ENCODE results near the gene UMODL1. TPM values are rescaled to one million over a fixed set of nuclear protein-coding genes. Genes with fewer than 3 reads are reported as not detected.

Gene UMODL1
- total and polyA plus RNA-seq, 2 of the 13 experiments (the other 11 are each of a cell fraction or from before 2014, with no cell fraction given) = not detected

- TF ChIP-seq TEAD3 (CRISPR knock-in tag; optimal IDR thresholded peaks at IDR 0.05; ENCODE audit: borderline replicate concordance) = peak; percentile 30
- TF ChIP-seq TRIM24 (CRISPR knock-in tag; IDR thresholded peaks at IDR 0.05) = peak; percentile 53; the same call in 1 of the 2 replicates
- TF ChIP-seq XBP1 (CRISPR knock-in tag; IDR thresholded peaks at IDR 0.05) = no peak
- TF ChIP-seq DR1 (CRISPR knock-in tag; IDR thresholded peaks at IDR 0.05) = no peak
- no peak for TF ChIP-seq NCOA1 (CRISPR knock-in tag; IDR thresholded peaks at IDR 0.05)
- no peak for TF ChIP-seq ZNF451 (CRISPR knock-in tag; IDR thresholded peaks at IDR 0.05)
- TF ChIP-seq KDM6A (CRISPR knock-in tag; IDR thresholded peaks at IDR 0.05; ENCODE audit: low read depth) = 0 out of 2 replicates have a peak, but pooled peaks have one; percentile 49
- peak; percentile 32; the same call in 1 of the 2 replicates for TF ChIP-seq ZNF430 (CRISPR knock-in tag; IDR thresholded peaks at IDR 0.05)
- TF ChIP-seq CEBPG (CRISPR knock-in tag; IDR thresholded peaks at IDR 0.05) = peak; percentile 93
- TF ChIP-seq ZNF235 (CRISPR knock-in tag; IDR thresholded peaks at IDR 0.05; ENCODE audit: borderline replicate concordance) = no peak
- TF ChIP-seq KDM5B (CRISPR knock-in tag; IDR thresholded peaks at IDR 0.05; ENCODE audit: borderline replicate concordance) = no peak; the same call in 1 of the 2 replicates
- peak; percentile 53; the same call in 1 of the 2 replicates for TF ChIP-seq AHDC1 (CRISPR knock-in tag; IDR thresholded peaks at IDR 0.05; ENCODE audit: borderline replicate concordance)
- TF ChIP-seq MAX (IDR thresholded peaks at IDR 0.05) = peak; percentile 51; the same call in 1 of the 2 replicates
- no peak for TF ChIP-seq ARNT (IDR thresholded peaks at IDR 0.05)
- no peak for TF ChIP-seq ZFP82 (CRISPR knock-in tag; IDR thresholded peaks at IDR 0.05; ENCODE audit: borderline replicate concordance)
- peak; percentile 31; the same call in 1 of the 3 replicates for TF ChIP-seq MXI1 (IDR thresholded peaks at IDR 0.05; ENCODE audit: borderline replicate concordance, low read depth, low read length)
- TF ChIP-seq SMYD3 (CRISPR knock-in tag; IDR thresholded peaks at IDR 0.05) = no peak
- no peak for TF ChIP-seq ZHX2 (IDR thresholded peaks at IDR 0.05; ENCODE audit: low read depth)
- no peak for TF ChIP-seq ZHX2 (CRISPR knock-in tag; IDR thresholded peaks at IDR 0.05; ENCODE audit: borderline replicate concordance)
These were observed 33.2 kb upstream of the UMODL1 start (continued) for GRCh38 chr21:42037943-42038342.
